CD4-positive, CD25-positive, alpha-beta regulatory T cell (primary cell): ENCODE measurements around the gene AJAP1. TPM values are rescaled to one million over a fixed set of nuclear protein-coding genes. Genes with fewer than 3 reads are reported as not detected.

Source experiments
- ATAC-seq, 2 donors: fragments of 150-1000 bp; cut with Tn5 transposase; one replicate each; pipeline ENCODE4 v1.10.0; 2021; ENCODE audit warnings: low read depth in 2 of 2, moderate number of reproducible peaks in 2 of 2, moderate library complexity in 1 of 2
- DNase-seq, 3 donors: peaks; one replicate each; pipeline versions ENCODE4 v3.0.0 to v3.0.0-alpha.2; 2012 to 2022; ENCODE audit warnings: mixed read lengths in 1 of 3
- H3K27ac ChIP-seq: one replicate; pipeline ENCODE4 v1.7.0; 2013; ENCODE audit warnings: mild to moderate bottlenecking, low read length; ENCODE audit not compliant: insufficient read depth, poor library complexity, severe bottlenecking
- H3K27me3 ChIP-seq: one replicate; pipeline ENCODE4 v1.7.0; 2013; ENCODE audit warnings: low read length; ENCODE audit not compliant: control insufficient read depth, insufficient read depth
- H3K36me3 ChIP-seq: one replicate; pipeline ENCODE4 v1.7.0; 2013; ENCODE audit warnings: mild to moderate bottlenecking, low read length, moderate library complexity; ENCODE audit not compliant: control insufficient read depth, insufficient read depth
- H3K4me1 ChIP-seq: 2 replicates; pipeline ENCODE4 v1.7.0; 2013; ENCODE audit warnings: mild to moderate bottlenecking, low read length; ENCODE audit not compliant: insufficient read depth, control insufficient read depth, poor library complexity, severe bottlenecking
- H3K4me3 ChIP-seq: one replicate; pipeline ENCODE4 v1.7.0; 2013; ENCODE audit warnings: low read depth, mild to moderate bottlenecking, low read length, moderate library complexity
- H3K9me3 ChIP-seq, 2 experiments: 1 replicate in 1 of 2; 2 replicates in 1 of 2; pipeline ENCODE4 v1.7.0; 2013; ENCODE audit warnings: low read length in 2 of 2, mild to moderate bottlenecking in 1 of 2, moderate library complexity in 1 of 2; ENCODE audit not compliant: control insufficient read depth in 2 of 2
- H3K27ac Mint-ChIP-seq, 3 donors: one replicate each; pipeline ENCODE4 v1.8.0; 2020 to 2022; ENCODE audit warnings: mild to moderate bottlenecking in 3 of 3, mixed read lengths in 3 of 3, moderate library complexity in 2 of 3
- H3K27me3 Mint-ChIP-seq: one replicate; pipeline ENCODE4 v1.8.0; 2022; ENCODE audit warnings: mild to moderate bottlenecking, mixed read lengths
- H3K36me3 Mint-ChIP-seq: one replicate; pipeline ENCODE4 v1.8.0; 2020; ENCODE audit warnings: mixed read lengths
- H3K4me1 Mint-ChIP-seq, 4 donors: one replicate each; pipeline ENCODE4 v1.8.0; 2020 to 2022; ENCODE audit warnings: mixed read lengths in 4 of 4, mild to moderate bottlenecking in 1 of 4
- H3K4me3 Mint-ChIP-seq, 4 donors: one replicate each; pipeline ENCODE4 v1.8.0; 2020 to 2022; ENCODE audit warnings: mild to moderate bottlenecking in 4 of 4, mixed read lengths in 4 of 4, moderate library complexity in 3 of 4
- H3K9me3 Mint-ChIP-seq, 7 donors: one replicate each; pipeline ENCODE4 v1.8.0; 2020 to 2022; ENCODE audit warnings: mixed read lengths in 7 of 7, mild to moderate bottlenecking in 3 of 7, moderate library complexity in 2 of 7
- polyA plus RNA-seq, 4 donors: library from polyadenylated mRNA; unstranded; fragments of 300-500 nt; fragmentation: Illumina TruSeq; gene quantifications; one replicate each; pipeline ENCODE4 v1.2.3, GENCODE V29; 2021
- total RNA-seq: library from RNA; stranded (reverse); gene quantifications from one replicate; pipeline ENCODE4 v1.2.3, GENCODE V29; 2022

The AJAP1 gene
- total and polyA plus RNA-seq, 5 donors from 2014 or later = 0.10 to 0.41 (median 0.37) TPM; not detected in 2

- H3K27me3 ChIP-seq = no peaks in the 10 kb centered on the region
- Mint-ChIP-seq H3K27me3 (no peaks in the 10 kb centered on the region), H3K4me1 (no peaks in the 10 kb centered on the region), H3K27ac (no peak overlapping the region), H3K36me3 (no peaks in the 10 kb centered on the region), H3K9me3 (peaks cover 0 to 19% (median 5%) of the 10 kb centered on the region in 7 donors), H3K4me3 (no peak overlapping the region)
- H3K4me3 ChIP-seq = no peak overlapping the region
- H3K4me1 ChIP-seq = no peaks in the 10 kb centered on the region
- DNase-seq = no peak
- H3K36me3 ChIP-seq = no peaks in the 10 kb centered on the region
- ATAC-seq = no peak
- H3K9me3 ChIP-seq = peaks cover 4 to 7% of the 10 kb centered on the region in 2 experiments
- H3K27ac ChIP-seq = no peak overlapping the region
Observed at GRCh38 chr1:4678066-4678717, 23.8 kb downstream of the AJAP1 start.

DNA sequence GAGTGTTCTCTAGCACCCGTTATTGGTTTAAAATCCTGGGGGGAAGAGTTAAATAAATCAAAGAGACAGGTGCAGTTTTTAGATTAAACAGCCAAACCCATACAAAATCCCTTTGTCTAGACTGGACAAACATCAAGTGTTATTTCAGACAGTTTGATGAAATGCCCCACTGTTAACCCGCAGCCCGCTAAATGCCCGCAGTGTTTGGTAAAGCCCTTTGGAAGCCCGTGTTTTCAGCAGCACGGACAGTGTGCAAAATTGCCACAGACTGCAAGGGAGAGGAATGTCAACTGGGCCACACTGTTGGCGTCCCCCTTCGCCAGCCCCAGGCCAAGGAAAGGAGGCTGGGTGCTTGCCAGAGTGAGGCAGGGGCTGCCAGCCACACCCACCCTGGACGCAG is 26.6 kb downstream of the AJAP1 start:
- Histone ChIP-seq H3K27ac (no peak overlapping the region), H3K27me3 (no peaks in the 10 kb centered on the region), H3K9me3 (peaks cover 4 to 7% of the 10 kb centered on the region in 2 experiments), H3K4me3 (no peak overlapping the region), H3K4me1 (no peaks in the 10 kb centered on the region), H3K36me3 (no peaks in the 10 kb centered on the region)
- Mint-ChIP-seq H3K36me3 (no peaks in the 10 kb centered on the region), H3K4me1 (no peaks in the 10 kb centered on the region), H3K4me3 (no peak overlapping the region), H3K27ac (no peak overlapping the region), H3K9me3 (peaks cover 0 to 19% (median 5%) of the 10 kb centered on the region in 7 donors), H3K27me3 (peaks cover 6% of the 10 kb centered on the region)
- DNase-seq (no peak), ATAC-seq (no peak)

DNA sequence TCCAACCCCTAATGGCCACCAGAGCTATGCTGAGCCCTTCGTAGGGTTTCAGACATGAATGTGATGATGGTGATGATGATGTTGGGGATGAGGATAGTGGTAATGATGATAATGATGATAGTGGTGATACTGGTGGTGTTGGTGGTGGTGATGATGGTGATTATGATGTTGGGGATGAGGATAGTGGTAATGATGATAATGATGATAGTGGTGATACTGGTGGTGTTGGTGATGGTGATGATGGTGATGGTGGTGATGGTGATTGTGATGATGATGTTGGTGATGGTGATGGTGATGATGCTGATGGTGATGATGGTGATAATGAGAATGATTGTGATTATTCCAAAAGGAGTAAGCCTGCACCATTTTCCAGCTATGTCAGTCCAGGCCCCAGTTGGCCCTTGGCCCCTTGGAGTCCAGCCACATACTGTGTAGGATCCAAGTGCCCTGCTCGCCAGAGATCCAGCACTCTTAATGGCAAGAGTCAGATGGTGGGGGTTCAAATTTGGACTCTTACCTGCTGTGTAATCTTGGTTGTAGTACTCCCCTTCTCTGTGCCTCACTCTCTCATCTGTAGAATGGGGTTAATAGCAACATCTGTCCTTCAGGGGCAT is 28.3 kb downstream of the AJAP1 start:
- Mint-ChIP-seq H3K4me3 (no peak overlapping the region), H3K27me3 (peaks cover 6% of the 10 kb centered on the region), H3K4me1 (no peaks in the 10 kb centered on the region), H3K9me3 (peaks cover 0 to 18% (median 5%) of the 10 kb centered on the region in 7 donors), H3K36me3 (no peaks in the 10 kb centered on the region), H3K27ac (no peak overlapping the region)
- H3K4me3 ChIP-seq = no peak overlapping the region
- DNase-seq (no peak), ATAC-seq (no peak)
- no peaks in the 10 kb centered on the region for H3K27me3 ChIP-seq
- no peaks in the 10 kb centered on the region for H3K36me3 ChIP-seq
- no peaks in the 10 kb centered on the region for H3K4me1 ChIP-seq
- no peak overlapping the region for H3K27ac ChIP-seq
- peaks cover 4 to 7% of the 10 kb centered on the region in 2 experiments for H3K9me3 ChIP-seq

- H3K36me3 Mint-ChIP-seq = no peaks in the 10 kb centered on the region
- peaks cover 0 to 11% (median 2%) of the 10 kb centered on the region in 7 donors for H3K9me3 Mint-ChIP-seq
- Histone ChIP-seq H3K36me3 (no peaks in the 10 kb centered on the region), H3K27me3 (no peaks in the 10 kb centered on the region), H3K4me1 (no peaks in the 10 kb centered on the region), H3K4me3 (no peak overlapping the region), H3K9me3 (peaks cover 0 to 2% of the 10 kb centered on the region in 2 experiments), H3K27ac (no peak overlapping the region)
- H3K27me3 Mint-ChIP-seq = peaks cover 6% of the 10 kb centered on the region
- ATAC-seq = no peak
- DNase-seq = no peak
- no peaks in the 10 kb centered on the region for H3K4me1 Mint-ChIP-seq
- no peak overlapping the region for H3K4me3 Mint-ChIP-seq
- no peak overlapping the region for H3K27ac Mint-ChIP-seq
Observed at GRCh38 chr1:4684136-4684535, 29.7 kb downstream of the AJAP1 start.

- H3K36me3 ChIP-seq = no peaks in the 10 kb centered on the region
- no peaks in the 10 kb centered on the region for H3K4me1 Mint-ChIP-seq
- no peak overlapping the region for H3K27ac ChIP-seq
- H3K4me3 Mint-ChIP-seq = no peak overlapping the region
- peaks cover 0 to 6% (median 1%) of the 10 kb centered on the region in 7 donors for H3K9me3 Mint-ChIP-seq
- DNase-seq = no peak
- no peaks in the 10 kb centered on the region for H3K4me1 ChIP-seq
- H3K36me3 Mint-ChIP-seq = no peaks in the 10 kb centered on the region
- peaks cover 6% of the 10 kb centered on the region for H3K27me3 Mint-ChIP-seq
- no peaks in the 10 kb centered on the region for H3K27me3 ChIP-seq
- H3K27ac Mint-ChIP-seq = no peak overlapping the region
- no peak for ATAC-seq
- no peak overlapping the region for H3K4me3 ChIP-seq
- no peaks in the 10 kb centered on the region for H3K9me3 ChIP-seq
Observed at GRCh38 chr1:4684864-4685522, 30.6 kb downstream of the AJAP1 start.

- peaks cover 6% of the 10 kb centered on the region for H3K27me3 Mint-ChIP-seq
- no peaks in the 10 kb centered on the region for H3K36me3 Mint-ChIP-seq
- no peak overlapping the region for H3K27ac ChIP-seq
- H3K9me3 ChIP-seq = no peaks in the 10 kb centered on the region
- no peak for DNase-seq
- no peaks in the 10 kb centered on the region for H3K4me1 ChIP-seq
- H3K27ac Mint-ChIP-seq = no peak overlapping the region
- H3K4me3 ChIP-seq = no peak overlapping the region
- no peak for ATAC-seq
- peaks cover 0 to 5% (median 1%) of the 10 kb centered on the region in 7 donors for H3K9me3 Mint-ChIP-seq
- no peaks in the 10 kb centered on the region for H3K36me3 ChIP-seq
- no peaks in the 10 kb centered on the region for H3K27me3 ChIP-seq
- no peak overlapping the region for H3K4me3 Mint-ChIP-seq
- no peaks in the 10 kb centered on the region for H3K4me1 Mint-ChIP-seq
Observed at GRCh38 chr1:4685523-4685865, 31.1 kb downstream of the AJAP1 start.

GRCh38 chr1:4687943-4688342 is 33.5 kb downstream of the AJAP1 start:
- Mint-ChIP-seq H3K36me3 (no peaks in the 10 kb centered on the region), H3K27ac (no peak overlapping the region), H3K4me1 (no peaks in the 10 kb centered on the region), H3K9me3 (peaks cover 0 to 1% (median 0%) of the 10 kb centered on the region in 7 donors), H3K4me3 (no peak overlapping the region), H3K27me3 (peaks cover 6% of the 10 kb centered on the region)
- no peaks in the 10 kb centered on the region for H3K4me1 ChIP-seq
- no peaks in the 10 kb centered on the region for H3K9me3 ChIP-seq
- H3K4me3 ChIP-seq = no peak overlapping the region
- H3K27me3 ChIP-seq = no peaks in the 10 kb centered on the region
- ATAC-seq (no peak), DNase-seq (no peak)
- no peak overlapping the region for H3K27ac ChIP-seq
- no peaks in the 10 kb centered on the region for H3K36me3 ChIP-seq
